Neutrophil (primary cell): ENCODE measurements around the gene NCOA5.
A peak's percentile ranks its signal among the peaks of the same experiment; 100 is the strongest.

Source experiments
- H3K27ac ChIP-seq: fragments of 200-600 bp; sonication (generic); 2 replicates; pipeline ENCODE4 v1.5.1; 2016; ENCODE audit warnings: mild to moderate bottlenecking, moderate library complexity
- H3K27me3 ChIP-seq: fragments of 200-600 bp; sonication (generic); 2 replicates; pipeline ENCODE4 v1.6.0; 2016; ENCODE audit warnings: mild to moderate bottlenecking
- H3K36me3 ChIP-seq: fragments of 200-600 bp; sonication (generic); 2 replicates; pipeline ENCODE4 v1.5.1; 2017
- H3K4me1 ChIP-seq, 2 experiments: fragments of 200-600 bp in 1 of 2; sonication (generic) in 1 of 2; 1 replicate in 1 of 2; 2 replicates in 1 of 2; pipeline versions ENCODE4 v1.5.1 to v1.6.1; 2013 to 2016; ENCODE audit warnings: low read depth in 1 of 2, low read length in 1 of 2, mild to moderate bottlenecking in 1 of 2, moderate library complexity in 1 of 2; ENCODE audit not compliant: control insufficient read depth in 1 of 2, insufficient read depth in 1 of 2
- H3K4me3 ChIP-seq, 2 experiments: fragments of 200-600 bp in 1 of 2; sonication (generic) in 1 of 2; 1 replicate in 1 of 2; 2 replicates in 1 of 2; pipeline ENCODE4 v1.5.1; 2013 to 2016; ENCODE audit warnings: low read depth in 1 of 2, low read length in 1 of 2, mild to moderate bottlenecking in 1 of 2, moderate library complexity in 1 of 2
- H3K9me3 ChIP-seq: fragments of 200-600 bp; sonication (generic); 2 replicates; pipeline ENCODE4 v1.5.1; 2016
- CTCF ChIP-seq: fragments of 200-600 bp; sonication (generic); IDR thresholded peaks from 2 replicates; pipeline ENCODE4 v1.5.1; 2016; ENCODE audit warnings: antibody characterized with exemption

NCOA5 gene

DNA sequence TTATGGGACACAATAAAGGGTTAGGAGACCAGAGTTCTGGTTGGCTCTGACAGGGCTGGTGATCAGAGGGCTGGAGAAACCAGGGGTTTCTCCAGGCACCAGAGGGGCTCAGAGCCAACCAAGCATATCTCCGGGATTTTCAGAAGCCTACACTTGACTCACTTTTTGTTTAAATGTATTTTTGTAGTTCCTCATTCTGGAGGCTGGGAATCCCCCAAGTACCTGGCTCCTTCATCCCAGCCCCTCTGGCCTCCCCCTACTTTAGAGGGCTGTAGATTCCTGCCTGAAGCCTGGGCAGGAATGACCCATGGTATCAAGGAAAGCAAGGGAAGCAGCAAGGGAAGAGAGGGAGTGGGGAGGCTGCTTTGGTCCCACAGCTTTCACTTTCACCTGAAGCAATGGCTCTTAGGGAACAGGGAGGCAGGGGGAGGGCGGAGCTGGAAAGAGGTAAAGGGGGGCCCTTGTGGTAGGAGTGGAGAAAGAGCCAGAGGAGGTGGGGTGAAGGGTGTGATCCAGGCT, 29.3 kb upstream of the NCOA5 start:
- peaks cover 54% of the 10 kb centered on the region for H3K27me3 ChIP-seq
- no peak for TF ChIP-seq CTCF
- no peaks in the 10 kb centered on the region for H3K36me3 ChIP-seq
- H3K27ac ChIP-seq, result no peak overlapping the region
- no peaks in the 10 kb centered on the region for H3K9me3 ChIP-seq
- H3K4me3 ChIP-seq, result no peak overlapping the region
- peaks cover 10 to 13% of the 10 kb centered on the region in 2 experiments for H3K4me1 ChIP-seq

GRCh38 chr20:46118481-46119020, 28.8 kb upstream of the NCOA5 start:
- Histone ChIP-seq H3K36me3 (no peaks in the 10 kb centered on the region), H3K4me3 (peak overlapping the region in 1 of 2 experiments; percentile 59), H3K4me1 (peaks cover 10 to 13% of the 10 kb centered on the region in 2 experiments), H3K9me3 (no peaks in the 10 kb centered on the region), H3K27ac (no peak overlapping the region), H3K27me3 (peaks cover 60% of the 10 kb centered on the region)
- TF ChIP-seq CTCF, result no peak

DNA sequence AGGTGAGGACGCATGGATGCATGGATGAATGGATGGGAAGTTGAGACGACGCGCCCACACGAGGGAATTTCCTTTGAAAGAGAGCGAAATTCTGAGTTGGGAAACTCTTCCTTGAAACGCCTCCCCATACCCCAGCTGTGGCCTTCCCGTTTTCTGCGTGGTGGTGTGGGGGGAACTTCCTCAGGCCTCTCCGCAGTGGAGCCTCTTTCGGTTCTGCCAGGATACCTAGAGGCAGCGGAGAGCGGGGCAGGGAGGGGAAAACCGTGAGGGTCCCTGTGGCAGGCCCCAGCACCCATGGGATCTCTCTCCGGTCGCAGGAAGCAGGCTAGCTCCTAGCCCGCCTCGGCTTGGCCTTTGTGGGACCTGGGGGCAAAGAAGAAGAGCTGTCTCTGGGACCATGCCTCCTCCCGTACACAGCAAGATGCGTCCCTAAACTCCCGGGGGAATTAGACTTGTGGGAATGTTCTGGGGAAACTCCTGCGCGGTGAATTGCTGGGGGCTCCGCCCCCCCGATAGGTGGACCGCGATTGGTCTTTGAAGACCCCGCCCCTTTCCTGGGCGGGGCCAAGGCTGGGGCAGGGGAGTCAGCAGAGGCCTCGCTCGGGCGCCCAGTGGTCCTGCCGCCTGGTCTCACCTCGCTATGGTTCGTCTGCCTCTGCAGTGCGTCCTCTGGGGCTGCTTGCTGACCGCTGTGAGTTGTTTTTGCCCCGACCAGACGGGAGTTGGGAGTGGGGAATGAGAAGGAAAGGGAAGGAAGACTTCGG, 28.1 kb upstream of the NCOA5 start, which contains the start of gene CD40:
Gene CD40, plus strand, starts transcription at position 611 of the 764 bp plus-strand sequence. Its CDS starts 30 bp downstream, at position 641.
- no peaks in the 10 kb centered on the region for H3K9me3 ChIP-seq
- H3K4me1 ChIP-seq, result peaks cover 10 to 13% of the 10 kb centered on the region in 2 experiments
- TF ChIP-seq CTCF, result no peak
- H3K4me3 ChIP-seq, result peak within 1 kb of the TSS; percentile 56 to 59
- peaks cover 66% of the 10 kb centered on the region for H3K27me3 ChIP-seq
- H3K36me3 ChIP-seq, result no peaks in the 10 kb centered on the region
- H3K27ac ChIP-seq, result no peak within 1 kb of the TSS

GRCh38 chr20:46114449-46114848, 24.7 kb upstream of the NCOA5 start:
- Histone ChIP-seq H3K27ac (no peak overlapping the region), H3K27me3 (peaks cover 91% of the 10 kb centered on the region), H3K9me3 (no peaks in the 10 kb centered on the region), H3K4me1 (peaks cover 10 to 13% of the 10 kb centered on the region in 2 experiments), H3K4me3 (no peak overlapping the region), H3K36me3 (no peaks in the 10 kb centered on the region)
- TF ChIP-seq CTCF, result no peak

DNA sequence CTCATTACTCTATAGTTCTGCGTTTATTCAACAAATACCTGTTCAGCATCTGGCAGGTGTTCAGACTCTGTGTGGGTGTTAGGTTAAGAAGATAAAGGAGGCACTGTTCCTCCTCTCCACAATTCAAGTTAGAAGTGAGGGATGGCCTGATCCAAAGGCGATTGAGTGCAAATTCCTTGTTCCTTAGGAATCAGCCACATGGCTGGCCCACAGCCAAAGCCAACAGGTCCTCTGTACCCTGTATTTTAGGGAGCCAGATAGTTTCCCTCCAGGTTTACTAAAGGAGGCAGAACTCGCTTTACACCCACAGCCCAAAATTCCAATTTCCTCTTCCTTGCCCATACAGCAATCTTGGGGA, 23.3 kb upstream of the NCOA5 start:
- H3K27me3 ChIP-seq, result peaks cover 91% of the 10 kb centered on the region
- no peaks in the 10 kb centered on the region for H3K9me3 ChIP-seq
- H3K27ac ChIP-seq, result no peak overlapping the region
- no peak overlapping the region for H3K4me3 ChIP-seq
- peaks cover 8% of the 10 kb centered on the region in 2 experiments for H3K4me1 ChIP-seq
- TF ChIP-seq CTCF, result no peak
- no peaks in the 10 kb centered on the region for H3K36me3 ChIP-seq
